OCI-LY3 (cell line): ENCODE data around the gene TMC6.
"Not testable (repeated sequence)": the region's sequence is repeated elsewhere in the genome, so short reads cannot be mapped to it uniquely, and the experiment has no call there.

Experiments
- H2AFZ ChIP-seq: fragments of 200-600, 300-600 bp; shearing (Covaris generic); 2 replicates; pipeline ENCODE4 v1.6.0; 2014; ENCODE audit warnings: antibody characterized with exemption, low read depth, low read length
- H3K27ac ChIP-seq: fragments of 200-600, 300-600 bp; sonication (generic); 2 replicates; pipeline ENCODE4 v1.5.1; 2014; ENCODE audit warnings: mild to moderate bottlenecking, low read length, moderate library complexity, mixed read lengths
- H3K27me3 ChIP-seq: fragments of 200-600, 300-600 bp; sonication (generic); 2 replicates; pipeline ENCODE4 v1.6.1; 2014; ENCODE audit warnings: low read depth, low read length, mixed read lengths
- H3K36me3 ChIP-seq: fragments of 200-600, 300-600 bp; sonication (generic); replicated peaks from 2 replicates; pipeline ENCODE3; 2014; ENCODE audit warnings: low read depth, low read length, mixed read lengths
- H3K4me1 ChIP-seq: fragments of 300-600, 200-600 bp; sonication (generic); 2 replicates; pipeline ENCODE4 v1.6.1; 2014; ENCODE audit warnings: low read length, mixed read lengths
- H3K4me2 ChIP-seq: fragments of 200-600, 300-600 bp; sonication (generic); 2 replicates; pipeline ENCODE4 v1.6.1; 2014; ENCODE audit warnings: low read length, mixed read lengths
- H3K4me3 ChIP-seq: fragments of 300-600, 200-600 bp; sonication (generic); 2 replicates; pipeline ENCODE4 v1.5.1; 2014; ENCODE audit warnings: antibody characterized with exemption, mild to moderate bottlenecking, low read length, moderate library complexity
- H3K79me2 ChIP-seq: fragments of 300-600, 200-600 bp; shearing (Covaris generic); 2 replicates; pipeline ENCODE4 v1.6.1; 2014; ENCODE audit warnings: mild to moderate bottlenecking, low read length, mixed read lengths
- H3K9ac ChIP-seq: fragments of 300-600, 200-600 bp; shearing (Covaris generic); 2 replicates; pipeline ENCODE4 v1.6.0; 2014; ENCODE audit warnings: mild to moderate bottlenecking, low read length, moderate library complexity
- H3K9me3 ChIP-seq: fragments of 200-600, 300-600 bp; shearing (Covaris generic); 2 replicates; pipeline ENCODE4 v1.6.1; 2014; ENCODE audit warnings: low read length, mixed read lengths; ENCODE audit not compliant: insufficient read depth
- H4K20me1 ChIP-seq: fragments of 200-600, 300-600 bp; sonication (generic); 2 replicates; pipeline ENCODE4 v1.6.1; 2016; ENCODE audit warnings: low read length, mixed read lengths; ENCODE audit not compliant: insufficient read depth
- EZH2phosphoT487 ChIP-seq: fragments of 200-600 bp; shearing (Covaris generic); IDR thresholded peaks from 2 replicates; pipeline ENCODE4 v1.6.1; 2018; ENCODE audit warnings: antibody characterized with exemption, mixed run types, low read depth
- TF ChIP-seq, protein P1 (sequence below): fragments of 200-600, 300-600 bp; sonication (generic); IDR thresholded peaks from 2 replicates; pipeline ENCODE4 v1.5.1; 2014; ENCODE audit warnings: antibody characterized with exemption, low read length, low read depth

TMC6 gene

DNA sequence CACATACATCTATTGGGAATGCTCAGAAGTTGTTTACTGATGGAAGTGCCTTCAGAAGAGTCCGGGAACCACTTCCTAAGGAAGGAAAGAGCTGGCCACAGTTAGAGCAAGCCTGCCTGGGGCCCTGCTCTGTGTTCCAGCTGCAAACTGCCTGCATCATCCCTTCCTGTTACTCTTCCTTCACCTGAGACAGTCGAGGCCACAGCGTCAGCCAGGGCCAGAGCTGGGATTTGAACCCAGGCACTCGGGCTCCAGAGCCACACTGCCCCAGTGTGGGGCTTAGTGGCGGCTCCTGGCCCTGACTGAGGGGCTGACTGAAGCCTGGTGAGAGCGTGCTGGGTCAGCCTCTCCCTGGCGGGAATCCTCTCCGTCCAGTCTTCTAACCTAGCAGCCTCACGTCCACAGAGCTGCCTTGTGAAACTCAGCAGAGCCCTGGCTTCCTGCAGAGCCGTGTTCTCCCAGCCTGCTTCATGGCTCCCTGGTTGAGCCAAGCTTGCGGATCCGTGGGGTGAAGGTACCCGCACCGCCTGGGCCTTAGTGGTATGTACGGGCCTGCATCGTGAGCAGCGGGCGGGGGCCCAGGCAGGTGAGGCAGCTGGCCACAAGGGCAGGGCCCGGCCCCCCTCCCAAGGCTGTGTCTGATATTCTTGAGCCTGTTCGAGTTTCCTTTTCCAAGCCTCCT, 13.0 kb upstream of the TMC6 start:
- H3K79me2 ChIP-seq, result peaks cover 3% of the 10 kb centered on the region; the same call in 1 of the 2 replicates
- H3K9me3 ChIP-seq, result no peaks in the 10 kb centered on the region
- H3K4me3 ChIP-seq, result no peak overlapping the region
- no peak overlapping the region for H2AFZ ChIP-seq
- H3K9ac ChIP-seq, result peak overlapping the region; percentile 10; the same call in 1 of the 2 replicates
- H3K4me1 ChIP-seq, result peaks cover 90% of the 10 kb centered on the region
- H3K4me2 ChIP-seq, result no peak overlapping the region; the same call in 1 of the 2 replicates
- H3K36me3 ChIP-seq, result peaks cover 5% of the 10 kb centered on the region
- H4K20me1 ChIP-seq, result no peaks in the 10 kb centered on the region
- H3K27me3 ChIP-seq, result no peaks in the 10 kb centered on the region
- H3K27ac ChIP-seq, result no peak overlapping the region; the same call in 1 of the 2 replicates
- TF ChIP-seq, protein P1, sequence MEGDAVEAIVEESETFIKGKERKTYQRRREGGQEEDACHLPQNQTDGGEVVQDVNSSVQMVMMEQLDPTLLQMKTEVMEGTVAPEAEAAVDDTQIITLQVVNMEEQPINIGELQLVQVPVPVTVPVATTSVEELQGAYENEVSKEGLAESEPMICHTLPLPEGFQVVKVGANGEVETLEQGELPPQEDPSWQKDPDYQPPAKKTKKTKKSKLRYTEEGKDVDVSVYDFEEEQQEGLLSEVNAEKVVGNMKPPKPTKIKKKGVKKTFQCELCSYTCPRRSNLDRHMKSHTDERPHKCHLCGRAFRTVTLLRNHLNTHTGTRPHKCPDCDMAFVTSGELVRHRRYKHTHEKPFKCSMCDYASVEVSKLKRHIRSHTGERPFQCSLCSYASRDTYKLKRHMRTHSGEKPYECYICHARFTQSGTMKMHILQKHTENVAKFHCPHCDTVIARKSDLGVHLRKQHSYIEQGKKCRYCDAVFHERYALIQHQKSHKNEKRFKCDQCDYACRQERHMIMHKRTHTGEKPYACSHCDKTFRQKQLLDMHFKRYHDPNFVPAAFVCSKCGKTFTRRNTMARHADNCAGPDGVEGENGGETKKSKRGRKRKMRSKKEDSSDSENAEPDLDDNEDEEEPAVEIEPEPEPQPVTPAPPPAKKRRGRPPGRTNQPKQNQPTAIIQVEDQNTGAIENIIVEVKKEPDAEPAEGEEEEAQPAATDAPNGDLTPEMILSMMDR, result no peak
- TF ChIP-seq EZH2phosphoT487, result no peak

DNA sequence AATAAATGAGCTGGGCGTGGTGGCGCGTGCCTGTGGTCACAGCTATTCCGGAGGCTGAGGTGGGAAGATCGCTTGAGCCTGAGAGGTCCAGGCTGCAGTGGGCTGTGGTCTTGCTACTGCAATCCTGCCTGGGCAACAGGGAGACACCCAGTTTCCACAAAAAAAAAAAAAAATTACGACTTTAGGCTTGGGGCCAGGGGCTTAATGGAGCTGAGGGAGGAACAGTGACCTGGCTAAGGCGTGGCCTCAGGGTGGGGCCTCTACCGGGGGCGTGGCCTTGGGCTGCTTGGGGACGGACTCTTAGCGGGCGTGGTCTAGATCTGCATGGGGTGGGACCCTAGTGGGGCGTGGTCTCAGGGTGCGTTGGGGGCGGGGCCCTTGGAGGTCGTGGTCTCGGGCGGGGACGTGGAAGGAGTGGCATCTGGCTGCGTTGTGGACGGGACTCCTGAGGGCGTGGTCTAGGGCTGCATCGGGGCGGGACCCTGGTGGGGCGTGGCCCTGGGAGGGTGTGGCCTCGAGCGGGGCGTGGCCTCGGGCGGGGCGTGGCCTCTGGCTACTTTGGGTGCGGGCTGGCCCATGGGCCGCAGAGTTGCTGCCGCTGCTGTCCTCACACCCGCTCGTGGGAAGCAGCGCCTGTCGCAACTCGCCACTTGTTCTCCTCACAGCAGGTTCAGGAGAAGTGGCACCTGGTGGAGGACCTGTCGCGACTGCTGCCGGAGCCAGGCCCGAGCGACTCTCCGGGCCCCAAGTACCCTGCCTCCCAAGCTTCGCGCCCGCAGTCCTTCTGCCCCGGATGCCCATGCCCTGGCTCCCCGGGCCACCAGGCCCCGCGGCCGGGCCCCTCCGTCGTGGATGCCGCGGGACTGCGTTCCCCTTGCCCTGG, 11.9 kb upstream of the TMC6 start:
- H3K27me3 ChIP-seq, result no peaks in the 10 kb centered on the region
- H3K79me2 ChIP-seq, result no peaks in the 10 kb centered on the region
- TF ChIP-seq, protein P1, result no peak
- no peak for TF ChIP-seq EZH2phosphoT487
- H3K27ac ChIP-seq, result peak overlapping the region; percentile 15; the same call in 1 of the 2 replicates
- no peak overlapping the region for H2AFZ ChIP-seq
- H3K9me3 ChIP-seq, result no peaks in the 10 kb centered on the region
- H3K9ac ChIP-seq, result no peak overlapping the region
- no peaks in the 10 kb centered on the region for H4K20me1 ChIP-seq
- H3K4me1 ChIP-seq, result peaks cover 78% of the 10 kb centered on the region
- no peak overlapping the region for H3K4me3 ChIP-seq
- peak overlapping the region; percentile 37 for H3K4me2 ChIP-seq
- peaks cover 5% of the 10 kb centered on the region for H3K36me3 ChIP-seq

DNA sequence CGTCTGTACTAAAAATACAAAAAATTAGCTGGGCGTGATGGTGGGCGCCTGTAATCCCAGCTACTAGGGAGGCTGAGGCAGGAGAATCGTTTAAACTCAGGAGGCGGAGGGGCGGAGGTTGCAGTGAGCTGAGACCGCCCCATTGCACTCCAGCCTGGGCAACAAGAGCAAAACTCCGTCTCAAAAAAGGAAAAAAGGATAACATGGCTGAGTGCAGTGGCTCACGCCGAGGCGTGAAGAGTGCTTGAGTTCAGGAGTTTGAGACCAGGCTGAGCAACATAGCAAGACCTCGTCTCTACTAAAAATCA, 11.3 kb upstream of the TMC6 start:
- Histone ChIP-seq H3K27ac (peak overlapping the region; percentile 15; the same call in 1 of the 2 replicates), H3K4me2 (peak overlapping the region; percentile 37), H3K4me1 (peaks cover 73% of the 10 kb centered on the region)
- not testable (repeated sequence) for H4K20me1 ChIP-seq, H3K27me3 ChIP-seq, H3K9me3 ChIP-seq, H2AFZ ChIP-seq, H3K9ac ChIP-seq, H3K36me3 ChIP-seq, H3K4me3 ChIP-seq, H3K79me2 ChIP-seq

DNA sequence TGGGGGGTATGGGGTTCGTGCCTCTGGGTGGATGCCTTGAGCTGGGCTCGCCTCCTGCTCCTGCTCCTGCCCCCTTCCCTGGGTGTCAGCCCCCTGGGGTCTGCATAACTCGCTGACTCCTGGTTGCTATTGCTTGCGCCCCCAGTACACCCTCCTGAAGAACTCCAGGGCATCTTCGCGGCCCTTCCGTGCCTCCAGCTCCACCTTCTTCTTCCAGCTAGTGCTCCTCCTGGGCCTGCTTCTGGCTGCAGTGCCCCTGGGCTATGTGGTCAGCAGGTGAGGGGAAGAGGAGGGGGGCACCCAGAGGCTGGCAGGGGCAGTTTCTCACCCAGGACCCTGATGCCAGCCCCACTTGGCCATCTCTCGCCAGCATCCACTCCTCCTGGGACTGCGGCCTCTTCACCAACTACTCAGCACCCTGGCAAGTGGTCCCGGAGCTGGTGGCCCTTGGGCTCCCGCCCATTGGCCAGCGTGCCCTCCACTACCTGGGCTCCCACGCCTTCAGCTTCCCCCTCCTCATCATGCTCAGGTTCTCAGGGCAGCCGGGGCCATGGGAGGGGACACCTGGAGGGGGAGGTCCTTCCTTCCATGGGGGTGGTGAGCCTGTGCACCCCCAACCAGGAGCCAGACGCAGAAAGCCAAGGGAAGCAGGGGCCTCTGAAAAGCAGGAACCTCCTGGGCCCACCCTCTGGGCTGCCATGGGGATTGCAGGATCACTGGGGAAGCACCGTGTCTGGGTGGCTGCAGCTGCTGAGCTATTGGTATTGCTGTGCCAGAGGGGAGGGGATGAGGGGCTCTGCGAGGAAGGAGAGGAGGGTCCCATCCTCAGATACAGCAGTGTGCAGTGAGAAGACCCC, 9.9 kb upstream of the TMC6 start:
- Histone ChIP-seq H3K9me3 (no peaks in the 10 kb centered on the region), H4K20me1 (no peaks in the 10 kb centered on the region), H3K79me2 (no peaks in the 10 kb centered on the region), H2AFZ (no peak overlapping the region), H3K4me2 (peak overlapping the region; percentile 78), H3K9ac (peak overlapping the region; percentile 73), H3K4me3 (peak overlapping the region; percentile 72), H3K4me1 (peaks cover 72% of the 10 kb centered on the region), H3K27me3 (no peaks in the 10 kb centered on the region), H3K27ac (peak overlapping the region; percentile 62), H3K36me3 (peaks cover 11% of the 10 kb centered on the region)
- no peak for TF ChIP-seq EZH2phosphoT487
- TF ChIP-seq, protein P1, result no peak
